HepG2 (cell line): ENCODE results near the gene NUP62. TPM values are rescaled to one million over a fixed set of nuclear protein-coding genes. Genes with fewer than 3 reads are reported as not detected.

Source experiments
- HHEX ChIP-seq: IDR thresholded peaks from 2 replicates; pipeline ENCODE4 v1.6.1; 2016; ENCODE audit warnings: control low read depth
- HNRNPH1 ChIP-seq: fragments of 200-400 bp; formaldehyde crosslinking; optimal IDR thresholded peaks from 2 replicates; pipeline ENCODE3; 2017; ENCODE audit warnings: mild to moderate bottlenecking, low read depth, low read length
- IKZF4 ChIP-seq: sonication (generic); formaldehyde crosslinking; IDR thresholded peaks from 2 replicates; pipeline ENCODE4 v1.5.1; 2020; ENCODE audit warnings: borderline replicate concordance, mild to moderate bottlenecking, low read depth, missing genetic modification reagents; ENCODE audit errors: not compliant biosample characterization
- KLF11 ChIP-seq: IDR thresholded peaks from 2 replicates; pipeline ENCODE4 v1.6.1; 2016; ENCODE audit warnings: missing compliant biosample characterization
- MBD4 ChIP-seq: IDR thresholded peaks from 2 replicates; pipeline ENCODE4 v1.6.1; 2012; ENCODE audit warnings: low read length, inconsistent platforms, borderline replicate concordance
- MEIS2 ChIP-seq: sonication (generic); formaldehyde crosslinking; IDR thresholded peaks from 2 replicates; pipeline ENCODE4 v1.9.0; 2021; ENCODE audit warnings: mild to moderate bottlenecking, missing genetic modification reagents
- NR2F1 ChIP-seq, 2 experiments: fragments of 450-650 bp in 1 of 2; formaldehyde crosslinking in 1 of 2; IDR thresholded peaks; 2 replicates each; pipeline versions ENCODE4 v1.5.0 to v1.6.1; 2016 to 2020; ENCODE audit warnings: mild to moderate bottlenecking in 1 of 2, missing compliant biosample characterization in 1 of 2, missing genetic modification reagents in 1 of 2, moderate library complexity in 1 of 2
- NR3C1 ChIP-seq: sonication (generic); formaldehyde crosslinking; IDR thresholded peaks from 2 replicates; pipeline ENCODE4 v1.4.0; 2020; ENCODE audit warnings: missing genetic modification reagents
- SALL2 ChIP-seq: sonication (generic); formaldehyde crosslinking; IDR thresholded peaks from 2 replicates; pipeline ENCODE4 v1.8.1; 2023; ENCODE audit warnings: mild to moderate bottlenecking, missing genetic modification reagents, inconsistent platforms
- SAP130 ChIP-seq: IDR thresholded peaks from 2 replicates; pipeline ENCODE4 v1.6.1; 2016; ENCODE audit warnings: low read depth
- ZMYM2 ChIP-seq: sonication (generic); formaldehyde crosslinking; IDR thresholded peaks from 2 replicates; pipeline ENCODE4 v1.8.0; 2022; ENCODE audit warnings: mild to moderate bottlenecking, missing genetic modification reagents
- ZNF12 ChIP-seq: sonication (generic); formaldehyde crosslinking; IDR thresholded peaks from 2 replicates; pipeline ENCODE4 v1.5.0; 2020; ENCODE audit warnings: missing genetic modification reagents
- ZNF160 ChIP-seq: sonication (generic); formaldehyde crosslinking; IDR thresholded peaks from 2 replicates; pipeline ENCODE4 v1.8.0; 2022; ENCODE audit warnings: mild to moderate bottlenecking, inconsistent platforms, missing genetic modification reagents
- ZNF253 ChIP-seq: sonication (generic); formaldehyde crosslinking; IDR thresholded peaks from 2 replicates; pipeline ENCODE4 v1.8.0; 2022; ENCODE audit warnings: mild to moderate bottlenecking, missing genetic modification reagents, borderline replicate concordance
- ZNF317 ChIP-seq: sonication (generic); formaldehyde crosslinking; IDR thresholded peaks from 2 replicates; pipeline ENCODE4 v1.5.0; 2020; ENCODE audit warnings: mild to moderate bottlenecking, missing genetic modification reagents
- ZNF572 ChIP-seq: sonication (generic); formaldehyde crosslinking; IDR thresholded peaks from 2 replicates; pipeline ENCODE4 v1.5.1; 2020; ENCODE audit warnings: mild to moderate bottlenecking, missing genetic modification reagents
- ZNF605 ChIP-seq: sonication (generic); formaldehyde crosslinking; IDR thresholded peaks from 2 replicates; pipeline ENCODE4 v1.8.0; 2022; ENCODE audit warnings: mild to moderate bottlenecking, missing genetic modification reagents
- ZNF724P ChIP-seq: sonication (generic); formaldehyde crosslinking; IDR thresholded peaks from 2 replicates; pipeline ENCODE4 v1.8.0; 2022; ENCODE audit warnings: missing genetic modification reagents, borderline replicate concordance
- ZNF850 ChIP-seq: sonication (generic); formaldehyde crosslinking; conservative IDR thresholded peaks from 2 replicates; pipeline ENCODE4 v1.9.0; 2021; ENCODE audit warnings: mild to moderate bottlenecking, missing genetic modification reagents
- polyA plus RNA-seq, 8 experiments: library from polyadenylated mRNA; depleted of rRNA in 3 of 8; stranded (reverse) in 7 of 8; unstranded in 1 of 8; fragments of >200 nt; fragmentation: Illumina TruSeq in 4 of 8; extraction: Trizol in 4 of 8; gene quantifications; 2 replicates each; pipeline versions ENCODE4 v1.2.1 to v1.2.3, GENCODE V29; 2011 to 2016; ENCODE audit warnings: low read depth in 4 of 8, missing spikeins in 1 of 8, mixed read lengths in 1 of 8; ENCODE audit not compliant: insufficient read depth in 1 of 8
- total RNA-seq, 5 experiments: library from RNA; depleted of rRNA; stranded (reverse); fragments of >200 nt; fragmentation: Illumina TruSeq; extraction: Trizol; gene quantifications; 2 replicates each; pipeline ENCODE4 v1.2.3, GENCODE V29; 2016; ENCODE audit warnings: low read depth in 1 of 5
- TF ChIP-seq, protein P1 (sequence below): sonication (generic); formaldehyde crosslinking; IDR thresholded peaks from 2 replicates; pipeline ENCODE4 v1.5.0; 2020; ENCODE audit warnings: mild to moderate bottlenecking, missing genetic modification reagents
- TF ChIP-seq, protein P2 (sequence below): IDR thresholded peaks from 2 replicates; pipeline ENCODE4 v1.6.1; 2016; ENCODE audit warnings: missing compliant biosample characterization, missing genetic modification reagents, borderline replicate concordance
- TF ChIP-seq, protein P3 (sequence below): sonication (generic); formaldehyde crosslinking; IDR thresholded peaks from 2 replicates; pipeline ENCODE4 v1.5.1; 2020; ENCODE audit warnings: mild to moderate bottlenecking, missing genetic modification reagents, moderate library complexity
- TF ChIP-seq, protein P4 (sequence below): sonication (generic); formaldehyde crosslinking; IDR thresholded peaks from 2 replicates; pipeline ENCODE4 v1.4.0; 2020; ENCODE audit warnings: low read depth, mild to moderate bottlenecking, missing genetic modification reagents
- TF ChIP-seq, protein P5 (sequence below): sonication (generic); formaldehyde crosslinking; IDR thresholded peaks from 2 replicates; pipeline ENCODE4 v1.8.1; 2023; ENCODE audit warnings: missing genetic modification reagents, inconsistent platforms, borderline replicate concordance

Gene NUP62
- total and polyA plus RNA-seq, 2 of the 13 experiments (the other 11 are each of a cell fraction or from before 2014, with no cell fraction given) = 16.5 to 41.5 TPM

DNA sequence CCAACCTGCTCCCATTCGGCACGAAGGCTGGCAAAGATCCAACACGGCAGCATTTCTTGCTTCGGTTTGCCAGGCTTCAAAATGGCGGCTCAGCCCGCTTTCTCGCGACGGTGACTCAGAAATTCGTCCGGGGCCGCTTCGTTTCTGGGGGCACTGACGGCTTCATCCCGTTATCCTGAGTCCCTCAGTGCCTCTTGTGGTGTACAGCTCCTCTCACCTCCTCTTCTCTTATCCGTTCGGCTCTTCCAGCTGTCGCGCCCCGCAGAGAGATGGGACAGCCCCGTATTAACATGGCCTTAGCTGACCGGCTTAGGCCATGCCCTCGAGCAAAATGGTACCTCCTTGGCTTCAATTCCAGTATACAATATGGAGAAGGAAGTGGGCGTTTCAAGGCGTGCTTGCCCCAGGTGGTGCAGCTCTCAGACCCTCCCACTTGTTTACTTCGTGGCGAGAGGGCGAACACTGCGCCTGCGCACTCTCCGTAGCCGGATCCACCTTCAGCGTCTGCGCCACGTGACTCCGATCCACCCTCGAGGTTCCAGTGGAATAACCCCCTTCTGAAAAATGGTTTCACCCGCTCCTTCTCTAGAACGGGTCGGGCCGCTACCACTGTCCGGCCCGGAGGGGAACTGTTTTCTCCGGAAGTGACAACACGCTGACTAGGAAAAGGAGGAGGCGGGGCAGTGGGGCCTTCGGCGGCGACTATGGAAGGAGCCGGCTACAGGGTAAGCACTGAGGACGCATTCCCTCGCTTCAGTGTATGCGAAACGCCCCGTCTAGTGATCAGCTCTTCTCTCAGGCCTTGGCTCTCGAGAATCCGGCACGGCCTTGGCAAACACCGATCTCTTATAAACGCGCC, 52.1 kb downstream of the NUP62 start, which contains the start of the genes AKT1S1 and TBC1D17 (continued):
- TF ChIP-seq, protein P1, sequence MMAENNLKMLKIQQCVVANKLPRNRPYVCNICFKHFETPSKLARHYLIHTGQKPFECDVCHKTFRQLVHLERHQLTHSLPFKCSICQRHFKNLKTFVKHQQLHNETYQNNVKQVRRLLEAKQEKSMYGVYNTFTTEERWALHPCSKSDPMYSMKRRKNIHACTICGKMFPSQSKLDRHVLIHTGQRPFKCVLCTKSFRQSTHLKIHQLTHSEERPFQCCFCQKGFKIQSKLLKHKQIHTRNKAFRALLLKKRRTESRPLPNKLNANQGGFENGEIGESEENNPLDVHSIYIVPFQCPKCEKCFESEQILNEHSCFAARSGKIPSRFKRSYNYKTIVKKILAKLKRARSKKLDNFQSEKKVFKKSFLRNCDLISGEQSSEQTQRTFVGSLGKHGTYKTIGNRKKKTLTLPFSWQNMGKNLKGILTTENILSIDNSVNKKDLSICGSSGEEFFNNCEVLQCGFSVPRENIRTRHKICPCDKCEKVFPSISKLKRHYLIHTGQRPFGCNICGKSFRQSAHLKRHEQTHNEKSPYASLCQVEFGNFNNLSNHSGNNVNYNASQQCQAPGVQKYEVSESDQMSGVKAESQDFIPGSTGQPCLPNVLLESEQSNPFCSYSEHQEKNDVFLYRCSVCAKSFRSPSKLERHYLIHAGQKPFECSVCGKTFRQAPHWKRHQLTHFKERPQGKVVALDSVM (CRISPR knock-in tag) = no peak
- TF ChIP-seq IKZF4 (peak; percentile 94), ZNF605 (no peak; the same call in 1 of the 2 replicates), KLF11 (CRISPR knock-in tag) (peak; percentile 45; the same call in 1 of the 2 replicates), HNRNPH1 (peak; percentile 35), NR2F1 (CRISPR knock-in tag; IDR thresholded peaks at IDR 0.05) (no peak), HHEX (CRISPR knock-in tag) (no peak), MEIS2 (0 out of 2 replicates have a peak, but pooled peaks have one; percentile 22), ZMYM2 (CRISPR knock-in tag) (no peak), MBD4 (no peak), ZNF724P (CRISPR knock-in tag) (peak; percentile 20; the same call in 1 of the 2 replicates), ZNF850 (CRISPR knock-in tag) (no peak), NR3C1 (CRISPR knock-in tag) (no peak), SALL2 (no peak), ZNF253 (CRISPR knock-in tag) (no peak), ZNF160 (CRISPR knock-in tag) (no peak), ZNF572 (no peak), ZNF317 (no peak), SAP130 (peak; percentile 81), ZNF12 (CRISPR knock-in tag) (no peak)
- TF ChIP-seq, protein P2, sequence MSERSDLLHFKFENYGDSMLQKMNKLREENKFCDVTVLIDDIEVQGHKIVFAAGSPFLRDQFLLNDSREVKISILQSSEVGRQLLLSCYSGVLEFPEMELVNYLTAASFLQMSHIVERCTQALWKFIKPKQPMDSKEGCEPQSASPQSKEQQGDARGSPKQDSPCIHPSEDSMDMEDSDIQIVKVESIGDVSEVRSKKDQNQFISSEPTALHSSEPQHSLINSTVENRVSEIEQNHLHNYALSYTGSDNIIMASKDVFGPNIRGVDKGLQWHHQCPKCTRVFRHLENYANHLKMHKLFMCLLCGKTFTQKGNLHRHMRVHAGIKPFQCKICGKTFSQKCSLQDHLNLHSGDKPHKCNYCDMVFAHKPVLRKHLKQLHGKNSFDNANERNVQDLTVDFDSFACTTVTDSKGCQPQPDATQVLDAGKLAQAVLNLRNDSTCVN = no peak
- TF ChIP-seq, protein P3, sequence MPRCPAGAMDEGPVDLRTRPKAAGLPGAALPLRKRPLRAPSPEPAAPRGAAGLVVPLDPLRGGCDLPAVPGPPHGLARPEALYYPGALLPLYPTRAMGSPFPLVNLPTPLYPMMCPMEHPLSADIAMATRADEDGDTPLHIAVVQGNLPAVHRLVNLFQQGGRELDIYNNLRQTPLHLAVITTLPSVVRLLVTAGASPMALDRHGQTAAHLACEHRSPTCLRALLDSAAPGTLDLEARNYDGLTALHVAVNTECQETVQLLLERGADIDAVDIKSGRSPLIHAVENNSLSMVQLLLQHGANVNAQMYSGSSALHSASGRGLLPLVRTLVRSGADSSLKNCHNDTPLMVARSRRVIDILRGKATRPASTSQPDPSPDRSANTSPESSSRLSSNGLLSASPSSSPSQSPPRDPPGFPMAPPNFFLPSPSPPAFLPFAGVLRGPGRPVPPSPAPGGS = peak; percentile 31; the same call in 1 of the 2 replicates
- TF ChIP-seq, protein P4, sequence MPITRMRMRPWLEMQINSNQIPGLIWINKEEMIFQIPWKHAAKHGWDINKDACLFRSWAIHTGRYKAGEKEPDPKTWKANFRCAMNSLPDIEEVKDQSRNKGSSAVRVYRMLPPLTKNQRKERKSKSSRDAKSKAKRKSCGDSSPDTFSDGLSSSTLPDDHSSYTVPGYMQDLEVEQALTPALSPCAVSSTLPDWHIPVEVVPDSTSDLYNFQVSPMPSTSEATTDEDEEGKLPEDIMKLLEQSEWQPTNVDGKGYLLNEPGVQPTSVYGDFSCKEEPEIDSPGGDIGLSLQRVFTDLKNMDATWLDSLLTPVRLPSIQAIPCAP = no peak
- TF ChIP-seq, protein P5, sequence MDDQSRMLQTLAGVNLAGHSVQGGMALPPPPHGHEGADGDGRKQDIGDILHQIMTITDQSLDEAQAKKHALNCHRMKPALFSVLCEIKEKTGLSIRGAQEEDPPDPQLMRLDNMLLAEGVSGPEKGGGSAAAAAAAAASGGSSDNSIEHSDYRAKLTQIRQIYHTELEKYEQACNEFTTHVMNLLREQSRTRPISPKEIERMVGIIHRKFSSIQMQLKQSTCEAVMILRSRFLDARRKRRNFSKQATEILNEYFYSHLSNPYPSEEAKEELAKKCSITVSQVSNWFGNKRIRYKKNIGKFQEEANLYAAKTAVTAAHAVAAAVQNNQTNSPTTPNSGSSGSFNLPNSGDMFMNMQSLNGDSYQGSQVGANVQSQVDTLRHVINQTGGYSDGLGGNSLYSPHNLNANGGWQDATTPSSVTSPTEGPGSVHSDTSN (CRISPR knock-in tag) = no peak
